SK-N-DZ (cell line): ENCODE results near the gene STAT3.
"Not testable (repeated sequence)": the region's sequence is repeated elsewhere in the genome, so short reads cannot be mapped to it uniquely, and the experiment has no call there.

Source experiments
- DNase-seq: peaks from one replicate; pipeline ENCODE4 v3.0.0-alpha.2; 2015; ENCODE audit warnings: low spot score

STAT3 gene

DNA sequence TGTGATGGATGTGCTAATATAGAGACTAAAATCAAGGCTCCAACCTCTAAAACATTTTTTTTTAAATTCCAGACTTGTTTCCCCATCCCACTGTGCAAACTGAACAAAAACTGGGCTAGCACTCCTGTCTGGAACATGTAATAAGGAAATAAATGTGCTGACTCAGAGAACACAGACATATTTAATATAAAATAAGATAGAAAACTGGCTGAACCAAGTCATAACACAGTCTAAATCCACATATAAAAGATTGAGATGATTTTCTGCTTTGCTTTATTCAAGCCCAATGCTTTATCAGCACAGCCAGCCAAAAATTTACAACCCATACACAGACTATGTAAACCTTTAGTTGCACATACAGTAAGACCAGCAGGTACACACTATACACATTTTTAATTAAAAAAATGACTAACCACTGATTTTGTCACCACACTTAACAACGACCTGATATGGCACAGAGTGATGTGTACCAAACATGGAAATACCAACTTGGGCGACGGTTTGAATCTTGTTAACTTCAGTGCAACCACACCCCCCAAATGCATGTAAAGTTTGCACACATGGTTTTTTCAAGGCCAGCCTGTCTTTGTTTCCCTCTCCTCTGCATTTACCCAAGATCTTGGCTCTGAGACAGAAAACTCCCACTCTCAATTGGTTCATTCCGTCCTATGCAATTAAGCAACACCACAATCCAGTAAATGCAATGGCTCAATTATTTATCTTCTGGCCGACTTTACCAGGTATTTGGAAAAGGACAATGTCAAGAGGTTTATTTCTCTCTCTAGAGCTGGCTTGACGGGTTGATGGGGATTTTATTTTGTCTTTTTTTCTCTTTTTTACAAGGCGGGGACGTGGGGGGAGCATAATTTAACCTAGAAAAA lies 1.2 kb downstream of the STAT3 start:
- no peak for DNase-seq

DNA sequence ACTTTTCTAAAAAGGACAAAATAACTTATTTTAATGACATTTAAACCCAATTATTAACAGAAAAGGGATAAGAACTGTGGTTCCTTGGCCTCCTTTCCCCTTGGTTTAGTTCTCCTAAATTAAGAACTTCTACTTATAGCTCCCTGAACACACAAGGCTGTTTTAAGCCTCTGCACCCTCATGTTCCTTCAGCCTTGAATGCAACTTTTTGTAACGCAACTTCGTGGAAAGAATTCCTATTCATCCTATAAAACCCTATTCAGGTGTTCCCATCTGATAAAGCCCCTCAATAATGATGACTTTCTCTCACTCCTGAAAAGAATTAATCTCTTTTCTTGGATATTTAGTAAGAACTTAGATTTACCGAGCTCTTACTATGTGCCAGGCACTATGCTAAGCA lies 6.3 kb downstream of the STAT3 start:
- no peak for DNase-seq

DNA sequence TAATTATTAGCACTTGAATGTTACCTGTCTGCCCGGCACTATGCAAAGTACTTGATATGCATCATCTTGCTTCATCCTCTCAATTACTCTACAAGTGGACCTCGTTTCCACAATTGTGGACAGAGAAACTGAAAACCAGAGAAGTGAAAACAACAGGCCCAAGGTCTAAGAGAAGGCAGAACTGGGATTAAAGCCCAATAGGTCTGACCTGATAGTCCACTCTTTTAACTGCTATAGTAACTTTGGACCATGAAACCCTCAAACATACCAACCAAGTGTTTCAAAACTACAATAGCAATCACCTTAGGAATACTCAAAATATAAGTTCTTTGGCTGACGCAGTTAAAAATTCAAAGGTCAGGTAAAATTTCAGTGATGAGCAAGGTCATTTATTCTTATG lies 7.3 kb downstream of the STAT3 start:
- DNase-seq, result no peak

DNA sequence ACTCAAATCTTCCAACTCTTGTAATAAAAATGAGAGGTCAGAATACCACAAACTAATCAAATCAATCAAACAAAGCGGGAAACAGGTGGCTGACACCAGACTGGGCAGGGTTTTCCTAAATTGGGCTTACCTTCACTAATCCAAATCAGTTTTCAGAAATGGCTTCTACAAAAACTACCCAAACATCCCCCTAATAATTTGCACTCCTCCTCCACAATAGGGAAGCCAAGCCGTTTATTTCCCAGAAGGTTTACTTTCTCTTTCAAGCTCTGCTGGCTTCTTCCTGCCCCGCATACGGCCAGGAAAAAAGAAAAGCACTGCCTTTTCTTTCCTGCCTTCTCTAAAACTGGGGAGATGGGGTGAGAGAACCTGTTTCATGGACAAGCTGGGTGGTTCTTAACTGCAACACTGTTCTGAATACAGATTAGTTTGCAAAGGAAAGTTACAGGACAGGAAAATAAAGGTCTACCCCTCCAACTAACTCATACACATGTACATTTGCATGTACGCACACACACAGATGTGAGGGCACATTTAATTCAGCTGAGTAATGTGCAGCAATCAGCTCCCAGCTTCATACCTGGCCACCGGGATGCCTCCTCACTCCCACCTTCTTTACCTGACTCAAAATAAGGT lies 9.2 kb downstream of the STAT3 start:
- DNase-seq, result no peak

- DNase-seq, result no peak
Observed at GRCh38 chr17:42378359-42378958, 9.8 kb downstream of the STAT3 start.

- DNase-seq, result no peak
Observed at GRCh38 chr17:42373896-42374295, 14.3 kb downstream of the STAT3 start.

DNA sequence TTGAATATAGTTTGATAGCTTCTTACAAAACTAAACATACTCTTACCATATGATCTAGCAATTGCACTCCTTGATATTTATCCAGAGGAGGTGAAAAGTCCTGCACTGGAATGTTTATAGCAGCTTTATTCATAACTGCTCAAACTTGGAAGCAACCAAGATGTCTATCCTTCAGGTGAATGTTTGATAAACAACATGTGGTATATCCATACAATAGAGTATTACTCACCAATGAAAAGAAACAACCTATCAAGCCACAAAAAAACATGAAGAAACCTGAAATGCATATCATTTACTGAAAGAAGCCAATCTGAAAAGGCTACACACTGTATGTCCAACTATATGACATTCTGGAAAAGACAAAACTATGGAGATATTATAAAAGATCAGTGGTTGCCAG lies 16.1 kb downstream of the STAT3 start:
- no peak for DNase-seq

DNA sequence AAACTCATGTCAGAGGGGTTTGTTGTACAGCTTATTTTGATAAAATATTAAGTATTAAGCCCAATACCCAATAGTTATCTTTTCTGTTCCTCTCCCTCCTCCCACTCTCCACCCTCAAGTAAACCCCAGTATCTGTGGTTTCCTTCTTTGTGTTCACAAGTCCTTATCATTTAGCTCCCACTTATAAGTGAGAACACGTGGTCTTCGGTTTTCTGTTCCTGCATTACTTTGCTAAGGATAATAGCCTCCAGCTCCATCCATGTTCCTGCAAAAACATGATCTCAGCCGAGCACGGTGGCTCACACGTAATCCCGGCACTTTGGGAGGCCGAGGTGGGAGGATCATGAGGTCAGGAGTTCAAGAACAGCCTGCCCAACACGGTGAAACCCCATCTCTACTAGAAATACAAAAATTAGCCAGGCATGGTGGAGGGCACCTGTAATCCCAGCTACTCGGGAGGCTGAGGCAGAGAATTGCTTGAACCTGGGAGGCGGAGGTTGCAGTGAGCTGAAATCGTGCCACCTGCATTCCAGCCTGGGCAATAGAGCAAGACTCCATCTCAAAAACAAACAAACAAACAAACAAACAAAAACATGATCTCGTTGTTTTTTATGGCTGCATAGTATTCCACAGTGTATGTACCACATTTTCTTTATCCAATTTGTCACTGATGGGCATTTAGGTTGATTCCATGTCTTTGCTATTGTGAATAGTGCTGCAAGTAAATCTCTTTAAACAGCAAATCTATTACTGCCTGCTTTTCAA lies 19.3 kb downstream of the STAT3 start:
- DNase-seq, result not testable (repeated sequence)

GRCh38 chr17:42368310-42368709 lies 19.9 kb downstream of the STAT3 start:
- not testable (repeated sequence) for DNase-seq

DNA sequence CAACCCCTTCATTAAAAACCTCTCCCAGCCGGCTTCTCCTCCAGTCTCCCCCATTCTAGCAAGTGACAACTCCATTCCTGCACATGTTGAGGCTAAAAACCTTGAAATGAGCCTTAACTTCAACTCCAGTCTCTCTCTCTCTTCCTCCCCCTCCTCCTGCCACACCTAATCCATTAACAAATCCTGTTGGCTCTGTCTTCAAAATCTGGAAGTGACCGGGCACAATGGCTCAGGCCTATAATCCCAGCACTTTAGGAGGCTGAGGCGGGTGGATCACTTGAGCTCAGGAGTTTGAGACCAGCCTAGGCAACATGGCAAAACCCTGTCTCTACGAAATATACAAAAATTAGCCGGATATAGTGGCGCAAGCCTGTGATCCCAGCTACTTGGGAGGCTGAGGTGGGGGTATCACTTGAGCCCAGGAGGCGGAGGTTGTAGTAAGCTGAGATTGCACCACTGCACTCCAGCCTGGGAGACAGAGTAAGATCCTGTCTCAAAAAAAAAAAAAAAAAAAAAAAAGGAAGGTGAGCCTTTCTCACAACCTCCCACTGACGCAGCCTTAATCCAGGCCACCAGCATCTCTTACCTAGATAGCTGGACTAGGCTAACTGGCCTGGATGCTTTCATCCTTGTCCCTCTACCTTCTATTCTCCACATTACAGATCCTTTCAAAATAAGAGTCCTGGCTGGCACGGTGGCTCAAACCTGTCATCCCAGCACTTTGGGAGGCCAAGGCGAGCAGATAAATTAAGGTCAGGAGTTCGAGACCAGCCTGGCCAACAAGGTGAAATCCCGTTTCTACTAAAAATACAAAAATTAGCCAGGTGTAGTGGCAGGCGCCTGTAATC lies 21.8 kb downstream of the STAT3 start:
- DNase-seq, result peak; percentile 30

- no peak for DNase-seq
Observed at GRCh38 chr17:42365136-42365535, 23.1 kb downstream of the STAT3 start.

- no peak for DNase-seq
Observed at GRCh38 chr17:42363767-42364585, 24.3 kb downstream of the STAT3 start.

- no peak for DNase-seq
Observed at GRCh38 chr17:42363231-42363630, 25.0 kb downstream of the STAT3 start.

- DNase-seq, result no peak
Observed at GRCh38 chr17:42362245-42362961, 25.8 kb downstream of the STAT3 start.

DNA sequence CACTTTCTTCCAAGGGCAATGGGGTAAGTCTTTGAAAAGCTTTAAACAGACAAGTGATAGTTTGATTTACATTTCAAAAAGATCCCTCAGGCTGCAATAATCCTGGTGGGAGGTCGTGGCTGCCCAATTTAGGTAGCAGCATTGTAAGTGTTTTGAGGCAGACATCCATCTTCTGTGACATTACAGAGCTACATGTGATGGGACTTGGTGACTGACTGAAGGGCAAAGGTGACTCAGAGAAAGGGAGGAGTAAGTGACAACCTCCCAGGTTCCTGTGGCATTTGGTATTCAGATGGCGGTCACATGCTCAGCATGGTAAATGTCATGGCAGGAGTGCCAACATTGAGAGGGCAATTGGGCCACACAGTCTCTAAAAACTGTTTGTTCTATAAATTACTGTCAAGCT lies 26.5 kb downstream of the STAT3 start:
- DNase-seq, result no peak

DNA sequence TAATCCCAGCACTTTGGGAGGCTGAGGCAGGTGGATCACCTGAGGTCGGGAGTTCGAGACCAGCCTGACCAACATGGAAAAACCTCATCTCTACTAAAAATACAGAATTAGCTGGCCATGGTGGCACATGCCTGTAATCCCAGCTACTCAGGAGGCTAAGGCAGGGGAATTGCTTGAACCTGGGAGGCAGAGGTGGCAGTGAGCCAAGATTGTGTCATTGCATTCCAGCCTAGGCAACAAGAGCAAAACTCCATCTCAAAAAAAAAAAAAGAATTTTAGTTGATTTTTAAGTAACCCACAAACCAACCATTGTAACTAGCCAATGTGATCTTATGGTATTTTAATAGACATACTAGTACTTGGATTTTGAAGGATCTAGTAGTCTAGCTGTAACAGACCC lies 27.9 kb downstream of the STAT3 start:
- DNase-seq, result not testable (repeated sequence)

DNA sequence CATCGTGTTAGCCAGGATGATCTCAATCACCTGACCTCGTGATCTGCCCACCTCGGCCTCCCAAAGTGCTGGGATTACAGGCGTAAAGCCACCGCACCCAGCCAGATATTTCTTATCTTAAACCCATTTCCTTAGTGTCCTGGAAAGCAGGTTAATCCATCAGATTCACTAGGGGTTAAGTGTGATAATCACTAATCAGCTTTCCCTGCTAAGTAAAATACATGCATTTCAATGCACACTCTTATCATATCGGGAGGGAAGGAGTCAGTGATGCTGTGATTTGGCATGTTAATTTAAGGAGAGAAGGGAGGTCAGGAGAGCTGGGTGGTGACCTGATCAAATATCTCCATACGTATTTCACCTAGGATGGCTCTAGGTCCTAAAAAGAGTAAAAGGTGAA lies 29.1 kb downstream of the STAT3 start:
- DNase-seq, result no peak

DNA sequence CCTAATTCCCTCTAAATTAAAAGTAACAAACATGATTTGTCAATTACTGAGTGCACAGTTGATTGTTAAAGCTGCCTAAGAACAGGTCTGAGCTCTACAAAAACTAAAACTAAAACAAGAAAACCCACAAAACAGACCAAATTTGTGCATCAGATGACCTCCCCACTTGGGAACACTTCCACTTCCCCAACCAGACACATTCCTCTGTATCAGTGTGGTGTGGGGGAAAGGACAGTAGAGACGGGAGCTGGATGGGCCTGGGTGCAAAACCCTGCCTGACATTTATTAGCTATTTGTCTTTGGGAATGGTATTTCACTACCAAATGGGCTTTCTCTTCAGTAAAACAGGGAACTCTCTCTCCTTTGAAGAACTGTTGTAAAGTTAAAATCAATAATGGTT lies 29.8 kb downstream of the STAT3 start:
- DNase-seq, result no peak
